MM.1S (cell line): ENCODE results near the gene ELK1.

Source experiments
- DNase-seq: peaks from one replicate; pipeline ENCODE4 v3.0.0-alpha.2; 2015
- H2AFZ ChIP-seq: fragments of 300-600 bp; sonication (generic); 2 replicates; pipeline ENCODE4 v1.6.0; 2016; ENCODE audit warnings: antibody characterized with exemption, low read length
- H3F3A ChIP-seq: fragments of 300-600 bp; sonication (generic); 2 replicates; pipeline ENCODE4 v1.6.1; 2016; ENCODE audit warnings: mild to moderate bottlenecking, antibody characterized with exemption, low read length, moderate library complexity, mixed read lengths; ENCODE audit not compliant: insufficient read depth
- H3K27ac ChIP-seq: fragments of 300-600 bp; sonication (generic); 2 replicates; pipeline ENCODE4 v1.5.1; 2016; ENCODE audit warnings: mild to moderate bottlenecking, low read length
- H3K27me3 ChIP-seq: fragments of 300-600 bp; sonication (generic); replicated peaks from 2 replicates; pipeline ENCODE4 v1.6.0; 2016; ENCODE audit warnings: low read length; ENCODE audit not compliant: insufficient read depth
- H3K36me3 ChIP-seq: fragments of 300-600 bp; sonication (generic); replicated peaks from 2 replicates; pipeline ENCODE4 v1.6.1; 2016; ENCODE audit warnings: mild to moderate bottlenecking, low read length, mixed read lengths; ENCODE audit not compliant: insufficient read depth
- H3K4me1 ChIP-seq: fragments of 300-600 bp; sonication (generic); 2 replicates; pipeline ENCODE4 v1.6.1; 2016; ENCODE audit warnings: low read length, mixed read lengths
- H3K4me2 ChIP-seq: fragments of 300-600 bp; sonication (generic); 2 replicates; pipeline ENCODE4 v1.6.0; 2016; ENCODE audit warnings: low read depth, low read length
- H3K4me3 ChIP-seq: fragments of 300-600 bp; sonication (generic); 2 replicates; pipeline ENCODE4 v1.5.1; 2016; ENCODE audit warnings: low read length, mixed read lengths
- H3K79me2 ChIP-seq: fragments of 300-600 bp; sonication (generic); 2 replicates; pipeline ENCODE4 v1.6.1; 2016; ENCODE audit warnings: mixed run types, low read length, mixed read lengths
- H3K9ac ChIP-seq: fragments of 300-600 bp; sonication (generic); 2 replicates; pipeline ENCODE4 v1.6.1; 2016; ENCODE audit warnings: low read length, mixed read lengths
- H3K9me2 ChIP-seq: fragments of 300-600 bp; sonication (generic); replicated peaks from 2 replicates; pipeline ENCODE4 v1.6.1; 2016; ENCODE audit warnings: mild to moderate bottlenecking, low read length, mixed read lengths; ENCODE audit not compliant: insufficient read depth
- H3K9me3 ChIP-seq: fragments of 300-600 bp; sonication (generic); replicated peaks from 2 replicates; pipeline ENCODE4 v1.6.1; 2016; ENCODE audit warnings: mild to moderate bottlenecking, low read length, mixed read lengths; ENCODE audit not compliant: insufficient read depth
- H4K20me1 ChIP-seq: fragments of 300-600 bp; sonication (generic); 2 replicates; pipeline ENCODE4 v1.6.1; 2016; ENCODE audit warnings: mild to moderate bottlenecking, low read length, moderate library complexity, mixed read lengths; ENCODE audit not compliant: insufficient read depth
- EZH2 ChIP-seq: fragments of 300-600 bp; sonication (generic); optimal IDR thresholded peaks from 2 replicates; pipeline ENCODE3; 2017; ENCODE audit warnings: low read depth, mild to moderate bottlenecking, antibody characterized with exemption, low read length, mixed read lengths
- EZH2phosphoT487 ChIP-seq: fragments of 300-600 bp; sonication (generic); IDR thresholded peaks from 2 replicates; pipeline ENCODE4 v1.6.1; 2018; ENCODE audit warnings: antibody characterized with exemption, low read length
- TF ChIP-seq, protein P1 (sequence below): fragments of 300-600 bp; sonication (generic); IDR thresholded peaks from 2 replicates; pipeline ENCODE4 v1.5.1; 2016; ENCODE audit warnings: antibody characterized with exemption, low read length, mixed read lengths

The ELK1 gene

DNA sequence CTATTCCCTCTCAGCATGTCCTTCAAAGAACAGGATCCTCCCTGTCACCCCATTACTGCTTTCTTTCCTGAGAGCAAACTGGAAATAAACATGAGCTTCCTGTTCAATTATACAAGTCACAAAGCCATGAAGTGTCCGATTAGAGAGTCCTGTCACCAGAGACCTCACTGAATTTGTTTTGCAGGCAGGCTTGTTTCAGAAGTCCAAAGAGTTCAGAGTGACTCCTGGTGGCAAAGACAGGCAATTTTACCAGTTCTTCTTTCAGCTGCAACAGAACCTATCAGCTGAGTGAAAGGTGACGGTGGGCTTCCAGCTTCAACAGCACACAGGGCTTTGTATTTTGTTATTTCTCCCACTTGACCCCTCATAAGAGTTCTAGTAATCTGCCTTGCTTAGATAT lies 6.4 kb downstream of the ELK1 start:
- Histone ChIP-seq H3K9me2 (no peaks in the 10 kb centered on the region), H3K36me3 (no peaks in the 10 kb centered on the region), H2AFZ (no peak overlapping the region), H3K4me3 (no peak overlapping the region), H3F3A (no peaks in the 10 kb centered on the region), H3K4me1 (no peaks in the 10 kb centered on the region), H3K27ac (no peak overlapping the region), H3K9me3 (no peaks in the 10 kb centered on the region), H3K79me2 (peaks cover 35% of the 10 kb centered on the region), H3K9ac (no peak overlapping the region), H3K27me3 (no peaks in the 10 kb centered on the region), H4K20me1 (no peaks in the 10 kb centered on the region), H3K4me2 (no peak overlapping the region)
- TF ChIP-seq, protein P1, sequence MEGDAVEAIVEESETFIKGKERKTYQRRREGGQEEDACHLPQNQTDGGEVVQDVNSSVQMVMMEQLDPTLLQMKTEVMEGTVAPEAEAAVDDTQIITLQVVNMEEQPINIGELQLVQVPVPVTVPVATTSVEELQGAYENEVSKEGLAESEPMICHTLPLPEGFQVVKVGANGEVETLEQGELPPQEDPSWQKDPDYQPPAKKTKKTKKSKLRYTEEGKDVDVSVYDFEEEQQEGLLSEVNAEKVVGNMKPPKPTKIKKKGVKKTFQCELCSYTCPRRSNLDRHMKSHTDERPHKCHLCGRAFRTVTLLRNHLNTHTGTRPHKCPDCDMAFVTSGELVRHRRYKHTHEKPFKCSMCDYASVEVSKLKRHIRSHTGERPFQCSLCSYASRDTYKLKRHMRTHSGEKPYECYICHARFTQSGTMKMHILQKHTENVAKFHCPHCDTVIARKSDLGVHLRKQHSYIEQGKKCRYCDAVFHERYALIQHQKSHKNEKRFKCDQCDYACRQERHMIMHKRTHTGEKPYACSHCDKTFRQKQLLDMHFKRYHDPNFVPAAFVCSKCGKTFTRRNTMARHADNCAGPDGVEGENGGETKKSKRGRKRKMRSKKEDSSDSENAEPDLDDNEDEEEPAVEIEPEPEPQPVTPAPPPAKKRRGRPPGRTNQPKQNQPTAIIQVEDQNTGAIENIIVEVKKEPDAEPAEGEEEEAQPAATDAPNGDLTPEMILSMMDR = peak; percentile 28
- TF ChIP-seq EZH2 (no peak), EZH2phosphoT487 (no peak)
- DNase-seq = peak; percentile 11

DNA sequence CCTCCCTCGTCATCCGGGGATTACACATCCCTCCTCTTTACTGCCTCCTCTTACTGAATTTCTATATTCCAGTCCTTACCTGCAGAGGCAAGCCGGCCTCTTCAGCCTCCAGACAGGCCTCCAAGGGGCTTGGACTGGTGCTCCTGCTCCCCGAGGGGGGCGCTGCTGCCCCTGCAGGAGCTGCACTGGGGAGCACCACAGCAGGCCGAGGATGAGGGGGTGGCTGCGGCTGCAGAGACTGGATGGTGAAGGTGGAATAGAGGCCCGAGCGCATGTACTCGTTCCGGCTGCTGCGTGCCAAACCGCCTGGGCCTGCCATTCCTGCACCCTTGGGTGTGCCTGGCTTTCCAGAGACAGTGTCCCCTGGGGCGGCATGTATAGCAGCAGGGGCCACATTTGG lies 11.5 kb downstream of the ELK1 start:
- H3K4me3 ChIP-seq = no peak overlapping the region
- H4K20me1 ChIP-seq = no peaks in the 10 kb centered on the region
- H2AFZ ChIP-seq = no peak overlapping the region
- no peaks in the 10 kb centered on the region for H3K9me3 ChIP-seq
- H3K4me2 ChIP-seq = no peak overlapping the region
- no peaks in the 10 kb centered on the region for H3K27me3 ChIP-seq
- H3K36me3 ChIP-seq = no peaks in the 10 kb centered on the region
- no peak for DNase-seq
- H3K9ac ChIP-seq = no peak overlapping the region
- no peak overlapping the region for H3K27ac ChIP-seq
- H3K9me2 ChIP-seq = no peaks in the 10 kb centered on the region
- no peaks in the 10 kb centered on the region for H3F3A ChIP-seq
- H3K4me1 ChIP-seq = no peaks in the 10 kb centered on the region
- no peak for TF ChIP-seq EZH2
- H3K79me2 ChIP-seq = 0 out of 2 replicates have a peak, but pooled peaks cover 3% of the 10 kb centered on the region

DNA sequence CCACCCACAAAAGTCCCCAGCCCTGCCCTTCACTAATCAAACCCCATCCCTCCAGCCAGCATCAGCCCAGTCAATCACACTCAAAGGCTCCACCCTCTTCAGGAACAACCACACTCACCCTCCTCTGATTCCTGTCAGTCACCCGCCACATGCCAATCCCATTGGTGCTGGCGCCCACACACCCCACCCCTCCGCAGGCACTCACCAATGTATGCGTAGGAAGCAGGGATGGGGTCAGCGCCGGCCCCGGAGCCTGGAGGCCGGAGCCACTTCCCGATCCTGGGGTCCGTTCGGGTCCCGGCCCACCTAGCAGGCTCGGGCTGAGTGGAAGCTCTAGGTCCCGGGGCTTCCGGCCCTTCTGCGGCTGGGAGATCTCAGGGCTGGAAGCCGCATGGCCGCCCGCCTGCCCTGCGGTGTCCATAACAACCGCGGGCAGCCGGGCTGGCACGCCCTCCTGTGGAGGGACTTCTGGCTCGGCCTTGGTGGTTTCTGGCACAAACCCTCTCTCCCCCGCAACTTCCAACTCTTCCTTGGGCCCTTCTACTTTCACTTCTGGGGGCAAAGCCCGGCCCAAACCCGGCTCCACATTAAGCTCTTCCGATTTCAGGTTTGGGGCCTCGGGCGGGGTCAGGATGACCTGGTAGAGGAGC lies 12.7 kb downstream of the ELK1 start:
- no peaks in the 10 kb centered on the region for H3K36me3 ChIP-seq
- H3F3A ChIP-seq = no peaks in the 10 kb centered on the region
- H3K9me3 ChIP-seq = no peaks in the 10 kb centered on the region
- TF ChIP-seq EZH2phosphoT487 (no peak), EZH2 (no peak)
- TF ChIP-seq, protein P1 = no peak
- H3K4me2 ChIP-seq = no peak overlapping the region
- no peaks in the 10 kb centered on the region for H3K27me3 ChIP-seq
- H4K20me1 ChIP-seq = no peaks in the 10 kb centered on the region
- no peaks in the 10 kb centered on the region for H3K4me1 ChIP-seq
- no peak overlapping the region for H3K9ac ChIP-seq
- H3K27ac ChIP-seq = no peak overlapping the region
- no peaks in the 10 kb centered on the region for H3K9me2 ChIP-seq
- no peaks in the 10 kb centered on the region for H3K79me2 ChIP-seq
- no peak overlapping the region for H2AFZ ChIP-seq
- no peak overlapping the region for H3K4me3 ChIP-seq
- DNase-seq = no peak

DNA sequence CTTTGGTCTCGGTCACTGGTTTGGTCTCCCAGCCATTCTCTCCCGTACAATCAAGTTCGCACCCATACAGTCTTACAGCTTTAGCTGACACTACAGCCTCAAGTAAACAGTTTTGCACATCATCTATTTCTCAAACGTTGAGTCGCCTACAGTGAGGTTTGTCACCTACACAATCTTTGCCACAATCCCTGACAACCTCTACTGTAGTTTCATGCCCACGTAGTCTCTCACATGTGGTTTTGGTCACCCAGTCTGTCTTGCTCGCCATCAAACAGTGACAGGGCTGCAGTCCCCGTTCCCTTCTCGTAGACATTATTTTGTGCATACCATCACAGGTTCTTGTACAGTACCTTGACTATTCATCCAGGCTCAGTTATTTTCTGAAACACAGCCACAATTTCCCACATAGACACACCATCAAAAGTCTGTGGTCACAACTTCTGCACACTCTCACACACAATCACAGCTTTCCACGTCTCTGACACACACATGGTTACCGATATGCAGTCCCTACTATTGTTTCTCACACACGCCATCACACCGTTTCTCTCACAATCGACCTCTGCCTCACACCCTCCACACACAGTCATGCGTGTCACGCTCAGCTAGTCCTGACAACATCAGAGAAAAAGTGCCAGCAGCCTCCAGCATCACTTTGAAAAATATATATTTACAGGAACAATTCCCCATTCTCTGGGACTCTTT lies 15.3 kb downstream of the ELK1 start:
- Histone ChIP-seq H2AFZ (no peak overlapping the region), H3K9me2 (no peaks in the 10 kb centered on the region), H4K20me1 (no peaks in the 10 kb centered on the region), H3K9ac (no peak overlapping the region), H3K79me2 (no peaks in the 10 kb centered on the region), H3K4me1 (peaks cover 4% of the 10 kb centered on the region; the same call in 1 of the 2 replicates), H3K27me3 (no peaks in the 10 kb centered on the region), H3K36me3 (no peaks in the 10 kb centered on the region), H3F3A (no peaks in the 10 kb centered on the region), H3K27ac (no peak overlapping the region), H3K9me3 (no peaks in the 10 kb centered on the region), H3K4me2 (no peak overlapping the region), H3K4me3 (no peak overlapping the region)
- TF ChIP-seq EZH2 = no peak
- TF ChIP-seq EZH2phosphoT487 = no peak
- TF ChIP-seq, protein P1 = no peak
- no peak for DNase-seq
